Sigmoid colon (tissue), 7 donors: ENCODE data around the gene FRS2. TPM values are rescaled to one million over a fixed set of nuclear protein-coding genes. Genes with fewer than 3 reads are reported as not detected.

ENCODE experiments used
- DNase-seq: peaks from one replicate; pipeline ENCODE4 v3.0.0-alpha.2; 2019
- H3K27ac ChIP-seq, 4 donors: fragments of 200-600 bp; sonication (generic); one replicate each; pipeline ENCODE4 v1.5.1; 2016 to 2019; ENCODE audit warnings: mild to moderate bottlenecking in 1 of 4
- H3K27me3 ChIP-seq, 3 donors: fragments of 200-600 bp; sonication (generic); one replicate each; pipeline ENCODE4 v1.5.1; 2019; ENCODE audit warnings: mild to moderate bottlenecking in 1 of 3
- H3K36me3 ChIP-seq, 4 donors: fragments of 200-600 bp; sonication (generic); one replicate each; pipeline ENCODE4 v1.5.1; 2016 to 2019
- H3K4me1 ChIP-seq, 4 donors: fragments of 200-600 bp; sonication (generic); one replicate each; pipeline ENCODE4 v1.5.1; 2017 to 2019
- H3K4me3 ChIP-seq, 4 donors: fragments of 200-600 bp; sonication (generic); one replicate each; pipeline ENCODE4 v1.5.1; 2017 to 2019; ENCODE audit warnings: mild to moderate bottlenecking in 2 of 4, moderate library complexity in 1 of 4
- H3K9me3 ChIP-seq, 4 donors: fragments of 200-600 bp in 3 of 4; sonication (generic) in 3 of 4; one replicate each; pipeline versions ENCODE4 v1.5.1 to v1.6.1; 2013 to 2019
- CTCF ChIP-seq, 4 experiments: fragments of 450-650 bp in 3 of 4; fragments of 200-600 bp in 1 of 4; IDR thresholded peaks; one replicate each; pipeline ENCODE4 v1.5.1; 2016 to 2019; ENCODE audit warnings: antibody characterized with exemption in 4 of 4, mild to moderate bottlenecking in 3 of 4, moderate library complexity in 2 of 4
- EP300 ChIP-seq, 4 donors: sonication (generic); formaldehyde crosslinking; IDR thresholded peaks; one replicate each; pipeline ENCODE4 v1.6.1; 2017; ENCODE audit warnings: antibody characterized with exemption in 4 of 4
- POLR2A ChIP-seq, 2 donors: fragments of 450-650 bp; IDR thresholded peaks; one replicate each; pipeline ENCODE4 v1.6.1; 2016; ENCODE audit warnings: antibody characterized with exemption in 2 of 2, mild to moderate bottlenecking in 2 of 2, moderate library complexity in 2 of 2
- POLR2AphosphoS5 ChIP-seq, 4 donors: sonication (generic); formaldehyde crosslinking; IDR thresholded peaks; one replicate each; pipeline ENCODE4 v1.6.1; 2017; ENCODE audit warnings: antibody characterized with exemption in 4 of 4
- WGBS, 2 donors: extraction: QIAGEN DNeasy Blood & Tissue Kit; methylation state at CpG; one replicate each; pipeline ENCODE4 v1.1.7; 2013; 5-methylcytosine and 5-hydroxymethylcytosine counted together
- intact Hi-C: fragments of 100-400 bp; cut with DNase I; formaldehyde crosslinking; loops from one replicate; pipeline ENCODE4 v1.15.1; 2023
- polyA plus RNA-seq, 3 donors: library from polyadenylated mRNA; stranded (reverse); fragments of 200-250 nt; gene quantifications; one replicate each; pipeline ENCODE4 v1.2.3, GENCODE V29; 2013
- total RNA-seq, 4 donors: library from RNA; depleted of rRNA; stranded (reverse); fragments of >200 nt; gene quantifications; one replicate each; pipeline ENCODE4 v1.1.0, GENCODE V29; 2016
- donor health status: healthy with polysubstance abuse.
- donor health status: Bipolar disorder and iron deficiency.
- donor health status: healthy.

Gene FRS2
- total and polyA plus RNA-seq, 7 donors: 7.6 to 48.4 (median 33.8) TPM

- no peak overlapping the region for H3K4me3 ChIP-seq
- no peak overlapping the region for H3K27ac ChIP-seq
- H3K9me3 ChIP-seq: no peaks in the 10 kb centered on the region
- peaks cover 0 to 31% (median 25%) of the 10 kb centered on the region in 4 donors for H3K4me1 ChIP-seq
- intact Hi-C loops: no loop called here
- DNase-seq: no peak
- 94 to 95% methylated on average over 7 of the region's 7 CpGs for WGBS, 2 donors
- H3K27me3 ChIP-seq: no peaks in the 10 kb centered on the region
- TF ChIP-seq POLR2AphosphoS5 (IDR thresholded peaks at IDR 0.05): no peak
- TF ChIP-seq POLR2A (IDR thresholded peaks at IDR 0.05): no peak
- TF ChIP-seq CTCF (IDR thresholded peaks at IDR 0.05): no peak
- TF ChIP-seq EP300 (IDR thresholded peaks at IDR 0.05): no peak
- no peaks in the 10 kb centered on the region for H3K36me3 ChIP-seq
Observed at GRCh38 chr12:69468237-69469026, 1.8 kb upstream of the FRS2 start.

GRCh38 chr12:69469854-69470188 lies 367 bp upstream of the FRS2 start:
- WGBS, 2 donors: 10 to 26% methylated on average over 10 of the region's 10 CpGs

GRCh38 chr12:69471076-69471430 lies 865 bp downstream of the FRS2 start:
- intact Hi-C loops: loop anchor here (2.0 to 5.0 kb wide), 4 partner anchors 41 to 116 kb away; partner anchors contain the start of genes CCT2 and YEATS4
- no peaks in the 10 kb centered on the region for H3K9me3 ChIP-seq
- no peaks in the 10 kb centered on the region for H3K27me3 ChIP-seq
- no peak for TF ChIP-seq POLR2A (IDR thresholded peaks at IDR 0.05)
- no peak for TF ChIP-seq EP300 (IDR thresholded peaks at IDR 0.05)
- TF ChIP-seq CTCF (IDR thresholded peaks at IDR 0.05): no peak
- no peak for TF ChIP-seq POLR2AphosphoS5 (IDR thresholded peaks at IDR 0.05)
- peak overlapping the region; percentile 91 to 99 (median 98) for H3K4me3 ChIP-seq
- H3K27ac ChIP-seq: peak overlapping the region; percentile 91 to 97 (median 96)
- H3K4me1 ChIP-seq: peaks cover 0 to 57% (median 51%) of the 10 kb centered on the region in 4 donors
- no peaks in the 10 kb centered on the region for H3K36me3 ChIP-seq
- no peak for DNase-seq
- 2 to 5% methylated on average over 7 of the region's 7 CpGs for WGBS, 2 donors

More at GRCh38 chr12:69469854-69470188, 367 bp upstream of the FRS2 start:
- peak overlapping the region; percentile 91 to 97 (median 96) for H3K27ac ChIP-seq
- TF ChIP-seq POLR2A (IDR thresholded peaks at IDR 0.05) (no peak), POLR2AphosphoS5 (IDR thresholded peaks at IDR 0.05) (no peak), CTCF (IDR thresholded peaks at IDR 0.05) (no peak), EP300 (IDR thresholded peaks at IDR 0.05) (no peak)
- intact Hi-C loops: loop anchor here (2.0 to 5.0 kb wide), 4 partner anchors 42 to 117 kb away; partner anchors contain the start of genes CCT2 and YEATS4
- DNase-seq: no peak
- peak overlapping the region; percentile 91 to 99 (median 98) for H3K4me3 ChIP-seq
- H3K4me1 ChIP-seq: peaks cover 0 to 45% (median 39%) of the 10 kb centered on the region in 4 donors
- H3K9me3 ChIP-seq: no peaks in the 10 kb centered on the region
- H3K27me3 ChIP-seq: no peaks in the 10 kb centered on the region
- H3K36me3 ChIP-seq: no peaks in the 10 kb centered on the region

- Histone ChIP-seq H3K9me3 (no peaks in the 10 kb centered on the region), H3K4me3 (peak overlapping the region; percentile 91 to 99 (median 98)), H3K4me1 (peaks cover 0 to 65% (median 58%) of the 10 kb centered on the region in 4 donors), H3K27ac (peak overlapping the region in 1 of 4 donors; percentile 95), H3K36me3 (no peaks in the 10 kb centered on the region), H3K27me3 (no peaks in the 10 kb centered on the region)
- intact Hi-C loops: loop anchor here (2.0 to 5.0 kb wide), 4 partner anchors 40 to 115 kb away; partner anchors contain the start of genes CCT2 and YEATS4
- WGBS, 2 donors: 67 to 83% methylated on average over 5 of the region's 5 CpGs
- no peak for TF ChIP-seq POLR2AphosphoS5 (IDR thresholded peaks at IDR 0.05)
- no peak for TF ChIP-seq EP300 (IDR thresholded peaks at IDR 0.05)
- no peak for TF ChIP-seq CTCF (IDR thresholded peaks at IDR 0.05)
- no peak for TF ChIP-seq POLR2A (IDR thresholded peaks at IDR 0.05)
- no peak for DNase-seq
Observed at GRCh38 chr12:69471667-69472385, 1.6 kb downstream of the FRS2 start.
